Osteoblast (primary cell): ENCODE results near the gene CDH4. TPM values are rescaled to one million over a fixed set of nuclear protein-coding genes. Genes with fewer than 3 reads are reported as not detected.

Experiments used
- DNase-seq: peaks from one replicate; pipeline ENCODE4 v3.0.0; 2011; ENCODE audit warnings: low spot score, mixed read lengths; ENCODE audit not compliant: insufficient read length; ENCODE audit errors: missing footprints
- H2AFZ ChIP-seq: 2 replicates; pipeline ENCODE4 v1.6.0; 2011; ENCODE audit warnings: mild to moderate bottlenecking, low read length
- H3K27ac ChIP-seq: 2 replicates; pipeline ENCODE4 v1.5.1; 2011; ENCODE audit warnings: mild to moderate bottlenecking, low read depth, low read length, moderate library complexity
- H3K27me3 ChIP-seq: 2 replicates; pipeline ENCODE4 v1.6.0; 2012; ENCODE audit warnings: mild to moderate bottlenecking, control low read depth, inconsistent platforms, low read length, moderate library complexity; ENCODE audit not compliant: insufficient read depth
- H3K36me3 ChIP-seq: 2 replicates; pipeline ENCODE4 v1.5.1; 2011; ENCODE audit warnings: mild to moderate bottlenecking, low read length, control low read depth, moderate library complexity; ENCODE audit not compliant: insufficient read depth
- H3K4me1 ChIP-seq: 2 replicates; pipeline ENCODE4 v1.5.1; 2011; ENCODE audit warnings: mild to moderate bottlenecking, low read length, control low read depth, moderate library complexity; ENCODE audit not compliant: insufficient read depth
- H3K4me2 ChIP-seq: 2 replicates; pipeline ENCODE4 v1.6.0; 2011; ENCODE audit warnings: mild to moderate bottlenecking, low read length; ENCODE audit not compliant: insufficient read depth
- H3K4me3 ChIP-seq: fragments of 200-600 bp; sonication (generic); 3 replicates; pipeline ENCODE4 v1.5.1; 2012; ENCODE audit warnings: mild to moderate bottlenecking, low read length, inconsistent platforms; ENCODE audit not compliant: insufficient read depth
- H3K79me2 ChIP-seq: 2 replicates; pipeline ENCODE4 v1.6.0; 2012; ENCODE audit warnings: mild to moderate bottlenecking, low read length, control low read depth, inconsistent platforms; ENCODE audit not compliant: insufficient read depth
- H3K9me3 ChIP-seq: 2 replicates; pipeline ENCODE4 v1.5.1; 2011; ENCODE audit warnings: low read depth, low read length, control low read depth
- H4K20me1 ChIP-seq: 2 replicates; pipeline ENCODE4 v1.6.0; 2012; ENCODE audit warnings: mild to moderate bottlenecking, low read length, control low read depth; ENCODE audit not compliant: insufficient read depth
- CTCF ChIP-seq: IDR thresholded peaks from 2 replicates; pipeline ENCODE4 v1.5.1; 2011; ENCODE audit warnings: mild to moderate bottlenecking, low read depth, low read length, moderate library complexity; ENCODE audit errors: extremely low read depth
- total RNA-seq: library from RNA; depleted of rRNA; stranded (reverse); fragments of >200 nt; gene quantifications from 2 replicates; pipeline ENCODE4 v1.2.3, GENCODE V29; 2012

Gene CDH4
- total RNA-seq, 1 donor = 1.1 TPM

- Histone ChIP-seq H3K4me1 (no peaks in the 10 kb centered on the region), H3K79me2 (no peaks in the 10 kb centered on the region), H3K4me3 (no peak overlapping the region), H2AFZ (no peak overlapping the region), H3K4me2 (no peak overlapping the region), H4K20me1 (no peaks in the 10 kb centered on the region), H3K27ac (no peak overlapping the region), H3K36me3 (no peaks in the 10 kb centered on the region), H3K27me3 (no peaks in the 10 kb centered on the region), H3K9me3 (no peaks in the 10 kb centered on the region)
- no peak for TF ChIP-seq CTCF
- DNase-seq = peak; percentile 25
Observed at GRCh38 chr20:61702246-61702645, 450.2 kb downstream of the CDH4 start.

GRCh38 chr20:61704661-61705060 lies 452.6 kb downstream of the CDH4 start:
- Histone ChIP-seq H3K4me2 (no peak overlapping the region), H3K27ac (no peak overlapping the region), H3K27me3 (no peaks in the 10 kb centered on the region), H3K9me3 (no peaks in the 10 kb centered on the region), H3K79me2 (no peaks in the 10 kb centered on the region), H2AFZ (no peak overlapping the region), H4K20me1 (no peaks in the 10 kb centered on the region), H3K36me3 (no peaks in the 10 kb centered on the region), H3K4me3 (no peak overlapping the region), H3K4me1 (no peaks in the 10 kb centered on the region)
- no peak for DNase-seq
- no peak for TF ChIP-seq CTCF

GRCh38 chr20:61705386-61706258 lies 453.6 kb downstream of the CDH4 start:
- no peak for DNase-seq
- TF ChIP-seq CTCF = no peak
- H3K79me2 ChIP-seq = no peaks in the 10 kb centered on the region
- no peaks in the 10 kb centered on the region for H4K20me1 ChIP-seq
- no peak overlapping the region for H3K4me2 ChIP-seq
- no peak overlapping the region for H3K4me3 ChIP-seq
- H3K9me3 ChIP-seq = no peaks in the 10 kb centered on the region
- H3K4me1 ChIP-seq = no peaks in the 10 kb centered on the region
- H2AFZ ChIP-seq = no peak overlapping the region
- no peak overlapping the region for H3K27ac ChIP-seq
- H3K36me3 ChIP-seq = no peaks in the 10 kb centered on the region
- no peaks in the 10 kb centered on the region for H3K27me3 ChIP-seq

- Histone ChIP-seq H3K27ac (no peak overlapping the region), H3K4me3 (no peak overlapping the region), H2AFZ (no peak overlapping the region), H3K9me3 (no peaks in the 10 kb centered on the region), H3K27me3 (no peaks in the 10 kb centered on the region), H3K36me3 (no peaks in the 10 kb centered on the region), H4K20me1 (no peaks in the 10 kb centered on the region), H3K4me1 (no peaks in the 10 kb centered on the region), H3K79me2 (no peaks in the 10 kb centered on the region), H3K4me2 (no peak overlapping the region)
- no peak for DNase-seq
- no peak for TF ChIP-seq CTCF
Observed at GRCh38 chr20:61706259-61706961, 454.3 kb downstream of the CDH4 start.
